Kidney (tissue), 14 donors: ENCODE measurements around the gene UBL7. TPM values are rescaled to one million over a fixed set of nuclear protein-coding genes. Genes with fewer than 3 reads are reported as not detected.

ENCODE experiments used
- DNase-seq, 5 donors: peaks; one replicate each; pipeline ENCODE4 v3.0.0-alpha.2; 2013 to 2020
- FAIRE-seq: peaks from 2 replicates; lab custom pipeline; 2012; peaks lifted over from hg19 to GRCh38; lab: Jason Lieb, UNC
- H3K27ac ChIP-seq, 2 donors: one replicate each; pipeline ENCODE4 v1.7.0; 2013; ENCODE audit warnings: low read depth in 2 of 2, low read length in 2 of 2, inconsistent platforms in 1 of 2
- H3K27me3 ChIP-seq: one replicate; pipeline ENCODE4 v1.7.1; 2013; ENCODE audit warnings: low read length, inconsistent platforms; ENCODE audit not compliant: control insufficient read depth, insufficient read depth
- H3K36me3 ChIP-seq, 3 donors: one replicate each; pipeline versions ENCODE4 v1.7.0 to v1.7.1; 2013; ENCODE audit warnings: low read length in 3 of 3, control low read depth in 1 of 3, inconsistent platforms in 1 of 3; ENCODE audit not compliant: insufficient read depth in 3 of 3, control insufficient read depth in 2 of 3
- H3K4me1 ChIP-seq, 3 donors: one replicate each; pipeline versions ENCODE4 v1.7.0 to v1.7.1; 2013; ENCODE audit warnings: low read length in 3 of 3, inconsistent platforms in 1 of 3, low read depth in 1 of 3; ENCODE audit not compliant: control insufficient read depth in 2 of 3, insufficient read depth in 2 of 3
- H3K4me3 ChIP-seq, 3 donors: one replicate each; pipeline versions ENCODE4 v1.7.0 to v1.8.1; 2013; ENCODE audit warnings: low read length in 3 of 3, control low read depth in 1 of 3, inconsistent platforms in 1 of 3
- H3K9ac ChIP-seq, 3 donors: one replicate each; pipeline versions ENCODE4 v1.7.0 to v1.7.1; 2013; ENCODE audit warnings: low read length in 3 of 3, control low read depth in 1 of 3, inconsistent platforms in 1 of 3
- H3K9me3 ChIP-seq, 3 donors: one replicate each; pipeline versions ENCODE4 v1.7.0 to v1.7.1; 2013; ENCODE audit warnings: low read length in 3 of 3, control low read depth in 1 of 3, inconsistent platforms in 1 of 3; ENCODE audit not compliant: control insufficient read depth in 2 of 3, insufficient read depth in 1 of 3
- CTCF ChIP-seq: IDR thresholded peaks from 3 replicates; pipeline ENCODE4 v1.5.1; 2012; ENCODE audit warnings: mild to moderate bottlenecking, moderate library complexity, borderline replicate concordance; ENCODE audit not compliant: insufficient read depth; ENCODE audit errors: extremely low read depth
- intact Hi-C: fragments of 100-400 bp; cut with DNase I; formaldehyde crosslinking; loops from one replicate; pipeline ENCODE4 v1.11.1; 2022
- polyA plus RNA-seq: library from polyadenylated mRNA; stranded (reverse); fragments of 350-450 nt; fragmentation: Illumina TruSeq; extraction: RNeasy Lipid Tissue Mini Kit (QIAGEN cat#74804); gene quantifications from one replicate; pipeline ENCODE4 v1.2.3, GENCODE V29; 2014; ENCODE audit warnings: low read depth, low replicate concordance; ENCODE audit not compliant: insufficient read depth
- total RNA-seq: library from RNA; stranded (reverse); fragmentation: NEBNext Ultra II Directional; extraction: Animal tissue kit (Norgen Biotek cat#: 25700); gene quantifications from one replicate; pipeline ENCODE4 v1.2.1, GENCODE V29; 2021
- donor health status: control.
- donor health status: control.
- donor health status: control.
- donor health status: control.
- donor health status: control.
- donor health status: DM: yes; HTN: yes; CAD: no.
- donor health status: Normal renal cell carcinoma (clear cell type).

Gene UBL7
- total and polyA plus RNA-seq, 2 donors from 2014 or later: 32.9 to 75.8 TPM

- Histone ChIP-seq H3K27ac (no peak overlapping the region), H3K9ac (no peak overlapping the region), H3K4me3 (no peak overlapping the region), H3K27me3 (no peaks in the 10 kb centered on the region), H3K9me3 (no peaks in the 10 kb centered on the region), H3K36me3 (no peaks in the 10 kb centered on the region), H3K4me1 (peaks cover 0 to 3% (median 0%) of the 10 kb centered on the region in 3 donors)
- DNase-seq (peak; percentile 81 to 87 (median 82)), FAIRE-seq (no peak)
- intact Hi-C loops: loop anchor here (5.0 kb wide), 1 partner anchor 57 kb away; no protein-coding TSS in a partner anchor
- peak; percentile 90 for TF ChIP-seq CTCF
Observed at GRCh38 chr15:74438721-74439316, 22.1 kb downstream of the UBL7 start.

DNA sequence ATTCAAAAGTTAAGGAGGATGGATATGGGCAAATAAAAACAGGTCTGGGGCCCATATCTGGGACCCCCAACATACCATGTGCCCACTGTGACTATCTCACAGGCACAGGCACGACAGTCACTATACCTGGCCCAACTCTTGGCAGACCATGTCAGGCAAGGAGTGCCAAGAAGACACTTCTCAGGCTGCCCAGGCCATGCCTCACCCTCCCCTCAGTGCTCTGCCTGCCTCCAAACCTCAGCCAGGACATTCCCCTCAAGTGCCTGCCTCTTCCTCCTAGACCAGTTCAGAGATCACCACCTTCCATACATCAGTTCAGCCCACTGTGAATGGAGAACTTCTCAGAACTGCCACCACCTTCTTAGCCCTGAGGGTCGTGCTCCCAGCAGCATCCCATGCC, 22.8 kb downstream of the UBL7 start:
- no peak for TF ChIP-seq CTCF
- H3K27ac ChIP-seq: no peak overlapping the region
- no peaks in the 10 kb centered on the region for H3K9me3 ChIP-seq
- intact Hi-C loops: loop anchor here (5.0 kb wide), 1 partner anchor 56 kb away; no protein-coding TSS in a partner anchor
- FAIRE-seq (no peak), DNase-seq (peak in 1 of 5 donors; percentile 19)
- H3K36me3 ChIP-seq: no peaks in the 10 kb centered on the region
- no peaks in the 10 kb centered on the region for H3K27me3 ChIP-seq
- no peak overlapping the region for H3K4me3 ChIP-seq
- H3K9ac ChIP-seq: no peak overlapping the region
- H3K4me1 ChIP-seq: peaks cover 0 to 3% (median 0%) of the 10 kb centered on the region in 3 donors

DNA sequence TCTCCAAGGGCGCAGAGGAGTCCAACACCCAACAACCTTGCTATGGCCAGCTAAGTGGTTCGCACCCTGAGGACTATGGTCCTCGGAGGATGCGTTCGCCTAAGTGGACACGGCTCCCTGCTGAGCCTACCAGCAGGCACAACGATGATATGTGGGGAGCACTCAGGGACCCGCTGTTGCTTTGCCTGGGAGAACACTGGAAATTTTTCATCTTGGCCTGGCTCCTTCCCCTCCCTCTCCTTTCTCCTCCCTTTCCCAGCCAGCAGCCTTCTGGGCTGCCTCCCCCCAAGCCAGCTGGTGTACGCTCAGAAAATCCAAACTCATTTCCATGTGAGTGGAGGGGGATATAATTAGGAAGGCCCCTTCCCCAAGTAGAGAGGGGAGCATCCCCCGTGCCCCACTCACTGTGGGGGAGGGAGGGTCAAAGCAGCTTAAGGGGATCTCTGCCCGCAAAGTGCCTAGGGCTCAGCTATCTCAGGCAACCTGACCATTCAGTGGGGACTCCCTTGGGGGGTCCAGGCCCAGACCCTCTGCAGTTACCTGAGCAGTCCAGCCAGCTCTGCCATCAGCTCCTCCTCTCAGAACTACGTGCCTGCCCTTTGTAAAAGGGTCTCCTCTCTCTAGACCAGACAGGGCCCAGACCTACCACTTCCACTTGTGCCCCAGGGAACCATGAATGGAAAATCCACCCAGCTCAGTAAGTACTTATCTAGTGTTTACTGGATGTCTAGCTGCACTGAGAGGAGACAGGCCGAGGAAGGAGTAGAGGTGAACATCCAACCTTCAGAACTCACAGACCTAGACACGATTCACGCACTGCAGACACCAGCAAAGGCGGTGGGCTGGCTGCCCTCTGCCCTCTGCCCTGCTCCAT, 26.5 kb downstream of the UBL7 start:
- Histone ChIP-seq H3K36me3 (no peaks in the 10 kb centered on the region), H3K27me3 (no peaks in the 10 kb centered on the region), H3K9ac (peak overlapping the region in 1 of 3 donors; percentile 37), H3K27ac (no peak overlapping the region), H3K9me3 (no peaks in the 10 kb centered on the region), H3K4me3 (peak overlapping the region; percentile 30 to 41 (median 40)), H3K4me1 (peaks cover 0 to 6% (median 0%) of the 10 kb centered on the region in 3 donors)
- DNase-seq (peak in 4 of 5 donors; percentile 58 to 65 (median 62)), FAIRE-seq (no peak)
- no peak for TF ChIP-seq CTCF
- intact Hi-C loops: loop anchor here (5.0 kb wide), 1 partner anchor 52 kb away; no protein-coding TSS in a partner anchor
